ENCODE measurements around the gene PPP1R3C.

DNA sequence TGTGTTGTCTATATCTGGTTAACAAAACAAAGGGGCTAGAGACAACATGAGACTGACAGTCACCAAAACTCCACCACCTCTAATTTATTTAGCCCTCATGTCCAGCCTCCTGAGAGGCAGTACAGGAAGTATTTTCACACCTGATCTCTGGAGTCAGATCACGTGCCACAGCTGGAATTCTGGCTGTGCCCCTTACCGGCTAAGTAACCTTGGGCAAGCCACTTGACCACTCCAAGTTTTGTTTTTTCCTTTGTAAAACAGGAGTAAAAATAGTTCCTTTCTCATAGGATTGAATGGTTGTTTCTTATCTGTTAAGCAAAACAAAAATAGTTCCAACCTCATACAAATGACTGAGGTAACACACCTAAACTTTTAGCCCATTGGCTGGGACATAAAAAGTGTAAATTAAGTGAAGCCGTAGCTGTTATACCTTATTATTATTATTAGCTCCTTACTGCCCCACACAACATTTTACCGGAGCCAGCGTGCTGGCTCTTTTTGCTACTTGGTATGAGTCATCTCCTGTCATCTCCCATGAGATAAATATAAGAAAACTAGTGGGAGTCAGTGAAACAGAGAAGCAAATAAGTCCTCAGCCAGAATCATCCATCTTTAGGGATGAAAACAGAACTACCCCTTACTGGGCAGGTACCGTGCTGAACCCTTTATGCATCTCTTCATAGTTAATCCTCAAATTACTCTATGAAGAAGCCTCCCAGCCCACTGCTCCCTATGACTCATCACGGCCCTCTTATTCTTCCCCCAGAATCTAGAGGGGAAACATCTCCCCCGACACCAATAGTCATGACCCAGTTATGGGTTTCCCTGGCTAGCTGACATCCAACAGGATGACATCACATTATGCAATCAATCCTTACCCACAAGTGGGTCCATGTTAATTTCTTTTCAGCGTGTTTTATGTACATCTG is 44.9 kb downstream of the PPP1R3C start:
- TF ChIP-seq, protein P1, sequence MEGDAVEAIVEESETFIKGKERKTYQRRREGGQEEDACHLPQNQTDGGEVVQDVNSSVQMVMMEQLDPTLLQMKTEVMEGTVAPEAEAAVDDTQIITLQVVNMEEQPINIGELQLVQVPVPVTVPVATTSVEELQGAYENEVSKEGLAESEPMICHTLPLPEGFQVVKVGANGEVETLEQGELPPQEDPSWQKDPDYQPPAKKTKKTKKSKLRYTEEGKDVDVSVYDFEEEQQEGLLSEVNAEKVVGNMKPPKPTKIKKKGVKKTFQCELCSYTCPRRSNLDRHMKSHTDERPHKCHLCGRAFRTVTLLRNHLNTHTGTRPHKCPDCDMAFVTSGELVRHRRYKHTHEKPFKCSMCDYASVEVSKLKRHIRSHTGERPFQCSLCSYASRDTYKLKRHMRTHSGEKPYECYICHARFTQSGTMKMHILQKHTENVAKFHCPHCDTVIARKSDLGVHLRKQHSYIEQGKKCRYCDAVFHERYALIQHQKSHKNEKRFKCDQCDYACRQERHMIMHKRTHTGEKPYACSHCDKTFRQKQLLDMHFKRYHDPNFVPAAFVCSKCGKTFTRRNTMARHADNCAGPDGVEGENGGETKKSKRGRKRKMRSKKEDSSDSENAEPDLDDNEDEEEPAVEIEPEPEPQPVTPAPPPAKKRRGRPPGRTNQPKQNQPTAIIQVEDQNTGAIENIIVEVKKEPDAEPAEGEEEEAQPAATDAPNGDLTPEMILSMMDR (IDR thresholded peaks at IDR 0.05), result no peak
- no peak for TF ChIP-seq POLR2A (IDR thresholded peaks at IDR 0.05)
